ENCODE data around the gene PABPC1L.
"Not testable (repeated sequence)": the region's sequence is repeated elsewhere in the genome, so short reads cannot be mapped to it uniquely, and the experiment has no call there.

Gene PABPC1L

DNA sequence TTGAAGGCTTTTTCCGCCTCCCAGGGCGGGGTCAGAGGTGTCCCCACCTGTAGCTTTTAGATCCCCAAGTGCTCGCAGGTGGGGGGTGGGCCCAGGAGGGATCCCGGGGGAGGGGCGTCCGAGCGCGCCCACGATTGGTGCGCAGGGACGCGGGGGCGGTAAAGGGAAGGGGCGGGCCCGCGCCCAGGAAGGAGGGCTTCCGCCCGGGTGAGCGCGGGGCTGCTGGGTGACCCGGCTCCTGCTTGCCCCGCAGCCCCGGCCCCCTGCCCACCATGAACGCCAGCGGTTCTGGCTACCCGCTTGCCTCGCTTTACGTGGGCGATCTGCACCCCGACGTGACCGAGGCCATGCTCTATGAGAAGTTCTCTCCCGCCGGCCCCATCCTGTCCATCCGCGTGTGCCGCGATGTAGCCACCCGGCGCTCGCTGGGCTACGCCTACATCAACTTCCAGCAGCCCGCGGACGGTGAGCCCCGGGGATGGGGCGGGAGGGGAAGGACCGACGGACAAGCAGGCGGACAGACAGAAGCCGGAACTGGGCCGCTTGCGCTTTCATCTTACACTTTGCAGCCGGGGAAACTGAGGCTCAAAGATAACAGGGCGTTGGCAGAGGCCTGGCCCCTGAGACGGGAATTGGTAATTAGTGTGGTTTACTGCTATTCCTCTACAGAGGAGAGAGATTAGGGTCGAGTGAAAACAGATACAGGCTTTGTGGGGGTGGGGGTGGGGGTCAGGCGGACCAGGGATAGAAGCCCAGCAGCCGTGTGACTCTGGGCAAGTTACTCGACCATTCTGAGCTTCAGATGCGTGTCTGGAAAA, at the start of gene PABPC1L:
TSS of gene PABPC1L (plus strand) at position 189 of the 818 bp plus-strand sequence. CDS start at position 273, 84 bp downstream.
- peak; percentile 90 for DNase-seq (ENCODE audit: low spot score)

DNA sequence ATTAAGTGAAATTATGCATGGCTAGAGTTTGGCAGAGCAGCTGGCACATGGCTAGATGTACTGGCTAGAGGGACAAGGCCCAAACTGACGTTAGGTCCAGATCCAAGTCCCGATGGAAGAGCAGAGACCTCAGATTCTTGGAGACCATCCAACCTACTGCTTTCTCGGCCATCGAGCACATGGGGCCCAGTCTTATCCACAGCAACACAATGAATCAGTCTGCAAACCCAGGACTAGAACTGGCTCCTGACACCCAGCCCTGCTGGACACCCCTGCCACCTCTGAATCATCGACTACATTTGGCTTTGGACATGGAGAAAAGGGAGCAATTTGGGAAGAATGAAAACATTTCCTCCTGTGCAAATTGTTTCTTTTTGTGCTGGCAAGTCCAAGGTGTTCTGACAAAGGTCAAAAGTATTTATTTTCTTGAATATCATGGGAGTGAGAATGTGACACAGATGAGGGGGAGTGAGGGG, 48.3 kb upstream of the PABPC1L start:
- DNase-seq (ENCODE audit: low spot score): no peak

DNA sequence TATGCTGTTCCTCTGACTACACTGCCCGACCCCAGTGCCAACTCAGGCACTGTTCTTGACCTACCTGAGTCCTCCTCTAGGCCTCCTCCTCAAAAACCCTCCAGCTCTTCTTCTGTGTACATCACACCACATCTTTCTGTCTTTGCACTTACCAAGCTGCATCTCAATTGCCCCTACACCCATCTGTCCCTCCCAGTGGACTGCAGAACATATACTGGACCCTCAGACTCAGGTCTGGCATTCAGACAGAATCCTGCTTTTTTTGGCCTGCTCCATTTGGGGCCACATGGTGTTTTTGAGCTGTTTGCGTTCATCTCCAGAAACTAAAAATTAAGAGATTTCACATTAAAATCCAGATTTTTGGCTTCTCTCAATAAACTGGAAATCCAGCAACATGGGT, 47.6 kb upstream of the PABPC1L start:
- DNase-seq (ENCODE audit: low spot score): no peak

DNA sequence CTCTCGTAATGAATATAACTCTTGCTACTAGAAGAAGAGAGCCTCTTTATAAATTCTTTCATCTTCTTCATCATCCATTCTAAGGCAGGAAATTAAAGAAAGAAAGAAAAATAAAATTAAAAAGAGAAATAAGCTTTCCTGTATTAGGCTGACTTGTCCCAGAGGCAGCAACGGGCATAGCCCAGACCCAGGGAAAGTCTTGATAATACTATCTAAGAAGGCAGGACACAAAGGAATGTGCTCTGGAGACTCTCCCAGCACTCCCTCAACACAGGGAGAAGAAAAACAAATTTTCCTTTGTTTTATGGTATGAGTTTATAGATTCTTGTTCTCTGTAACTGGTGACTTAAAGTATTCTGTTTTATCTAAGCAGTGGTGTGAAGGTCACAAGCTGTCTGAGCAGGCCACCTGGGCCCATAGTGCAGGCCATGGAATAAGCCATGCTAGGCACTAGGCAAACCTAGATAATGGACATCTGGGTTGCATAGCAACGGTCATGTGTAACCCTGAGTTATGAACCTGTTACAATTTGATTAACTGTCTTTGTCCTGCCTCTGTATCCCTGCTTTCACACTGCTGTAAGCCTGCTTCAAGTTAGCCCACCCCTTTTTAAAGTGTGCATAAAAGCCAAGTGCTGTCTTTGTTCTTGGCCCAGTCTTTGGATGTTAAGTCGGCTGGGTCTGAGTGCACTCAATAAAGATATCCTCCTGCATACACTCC, 46.3 kb upstream of the PABPC1L start:
- not testable (repeated sequence) for DNase-seq (ENCODE audit: low spot score)

DNA sequence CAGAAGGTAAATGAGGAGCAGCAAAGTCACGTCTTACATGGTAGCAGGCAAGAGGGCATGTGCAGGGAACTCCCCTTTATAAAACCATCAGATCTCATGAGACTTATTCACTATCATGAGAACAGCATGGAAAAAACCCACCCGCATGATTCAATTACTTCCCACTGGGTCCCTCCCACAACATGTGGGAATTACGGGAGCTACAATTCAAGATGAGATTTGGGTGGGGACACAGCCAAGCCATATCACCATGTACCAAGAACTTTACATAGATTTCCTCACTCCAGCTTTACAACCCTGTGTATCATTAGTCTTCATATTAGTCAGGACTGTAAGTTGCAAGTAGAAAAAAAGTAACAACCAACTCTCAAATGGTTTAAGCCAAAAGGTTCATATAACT, 45.4 kb upstream of the PABPC1L start:
- not testable (repeated sequence) for DNase-seq (ENCODE audit: low spot score)

DNA sequence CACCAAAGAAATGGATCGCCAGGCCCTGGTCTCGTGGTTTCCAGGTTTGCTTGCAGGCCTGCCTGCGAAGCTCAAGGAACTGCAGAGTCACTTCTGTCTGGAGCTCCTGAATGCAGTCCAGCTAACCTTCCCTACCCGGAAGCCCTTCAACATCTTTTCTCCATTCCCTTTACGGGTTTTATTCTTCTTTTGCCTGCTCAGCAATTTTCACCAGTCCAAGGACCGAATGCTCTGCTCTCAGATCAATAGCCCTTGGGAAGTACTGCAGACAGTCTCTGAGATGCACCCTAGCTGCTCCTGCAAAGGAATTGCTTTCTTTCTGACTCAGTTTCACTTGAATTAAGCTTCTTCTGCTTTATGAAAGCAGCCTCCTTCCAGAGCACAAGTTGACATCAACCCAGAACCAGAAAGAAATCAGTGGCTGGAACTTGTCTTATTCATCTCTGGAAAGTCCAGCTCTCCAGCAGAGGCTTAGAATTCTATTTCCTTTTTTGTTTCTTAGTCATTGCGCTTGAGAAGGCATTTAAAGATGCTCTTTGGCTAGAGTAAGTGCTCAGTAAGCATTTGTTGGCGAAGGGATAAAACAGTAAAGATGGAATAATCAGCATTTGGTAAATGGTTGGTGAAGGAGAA, 43.0 kb upstream of the PABPC1L start:
- DNase-seq (ENCODE audit: low spot score): no peak

DNA sequence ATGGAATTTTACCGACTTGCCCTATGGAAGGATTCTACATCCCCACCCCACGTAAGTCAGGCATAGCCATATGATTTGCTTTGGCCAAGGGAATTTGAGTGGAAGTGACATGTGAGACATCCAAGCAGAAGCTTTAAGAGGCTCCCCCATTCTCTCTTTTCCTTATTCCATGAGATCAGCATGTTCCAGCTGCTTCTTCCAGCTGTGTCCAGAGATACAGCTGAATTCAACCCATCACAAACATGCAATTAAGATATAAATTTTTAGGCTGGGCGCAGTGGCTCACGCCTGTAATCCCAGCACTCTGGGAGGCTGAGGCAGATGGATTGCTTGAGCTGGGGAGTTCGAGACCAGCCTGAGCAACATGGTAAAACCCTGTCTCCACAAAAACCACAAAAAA, 40.4 kb upstream of the PABPC1L start:
- DNase-seq (ENCODE audit: low spot score): no peak

DNA sequence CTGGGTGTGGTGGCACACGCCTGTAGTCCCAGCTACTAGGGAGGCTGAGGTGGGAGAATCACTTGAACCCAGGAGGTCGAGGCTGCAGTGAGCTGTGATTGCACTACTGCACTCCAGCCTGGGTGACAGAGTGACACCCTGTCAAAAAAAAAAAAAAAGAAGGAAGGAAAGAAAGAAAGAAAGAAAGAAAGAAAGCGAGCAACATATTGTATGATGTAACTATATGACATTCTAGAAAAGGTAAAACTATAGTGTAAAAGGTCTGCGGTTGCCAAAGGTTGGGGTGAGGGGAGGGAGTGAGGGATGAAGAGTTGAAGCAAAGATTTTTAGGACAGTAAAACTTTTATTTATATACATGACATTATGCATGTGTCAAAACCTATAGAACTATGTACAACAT, 27.5 kb upstream of the PABPC1L start:
- not testable (repeated sequence) for DNase-seq (ENCODE audit: low spot score)

DNA sequence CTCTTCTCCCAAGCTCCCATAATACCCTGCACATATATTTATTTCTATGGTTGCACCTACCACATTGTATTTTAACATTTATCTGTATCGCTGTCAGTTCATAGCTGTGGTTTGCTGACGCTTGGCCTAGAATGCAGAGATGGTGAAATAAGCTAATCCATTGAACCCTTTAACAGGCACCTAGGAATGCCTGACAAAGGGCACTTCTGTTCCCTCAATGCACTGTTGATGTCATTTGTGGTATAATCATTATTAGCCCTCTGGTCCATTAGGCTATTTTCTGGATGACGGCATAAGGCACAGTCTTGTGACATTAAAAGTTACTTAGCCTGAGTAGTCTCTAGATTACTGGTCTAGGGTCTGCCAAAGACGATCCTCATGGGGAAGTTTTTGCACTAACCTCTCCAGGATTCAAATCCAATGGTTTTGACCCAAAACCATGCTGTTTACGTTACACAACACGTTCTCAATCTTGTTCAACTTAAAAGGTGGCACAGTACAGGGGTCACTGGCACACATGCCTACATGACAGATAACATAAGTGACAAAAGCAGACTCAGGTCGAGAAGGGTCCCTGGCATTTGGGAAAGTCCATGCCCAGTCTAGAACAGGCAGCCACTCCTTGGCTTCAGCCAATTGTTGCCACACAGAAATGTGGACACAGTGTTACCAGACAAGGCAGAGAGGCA, 26.5 kb upstream of the PABPC1L start:
- no peak for DNase-seq (ENCODE audit: low spot score)

DNA sequence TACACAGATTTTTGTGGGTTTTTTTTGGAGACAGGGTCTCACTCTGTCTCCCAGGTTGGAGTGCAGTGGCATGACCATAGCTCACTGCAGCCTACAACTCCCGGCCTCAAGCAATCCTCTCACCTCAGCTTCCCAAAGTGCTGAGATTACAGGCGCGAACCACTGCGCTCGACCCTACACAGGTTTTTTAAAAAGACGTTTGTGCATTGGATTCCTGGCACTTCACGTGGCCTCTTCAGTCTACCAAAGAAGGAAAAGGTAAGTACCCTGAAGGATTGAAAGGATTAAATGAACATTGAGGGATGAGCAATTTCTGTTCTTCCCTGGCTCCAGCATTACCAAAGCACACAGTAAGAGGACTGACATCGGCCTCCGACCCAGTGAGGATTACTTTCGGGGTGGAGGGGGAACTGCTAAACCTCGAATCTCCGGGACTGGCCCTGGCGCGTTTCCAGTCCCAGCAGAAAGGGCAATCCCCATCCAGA, 24.9 kb upstream of the PABPC1L start:
- no peak for DNase-seq (ENCODE audit: low spot score)

DNA sequence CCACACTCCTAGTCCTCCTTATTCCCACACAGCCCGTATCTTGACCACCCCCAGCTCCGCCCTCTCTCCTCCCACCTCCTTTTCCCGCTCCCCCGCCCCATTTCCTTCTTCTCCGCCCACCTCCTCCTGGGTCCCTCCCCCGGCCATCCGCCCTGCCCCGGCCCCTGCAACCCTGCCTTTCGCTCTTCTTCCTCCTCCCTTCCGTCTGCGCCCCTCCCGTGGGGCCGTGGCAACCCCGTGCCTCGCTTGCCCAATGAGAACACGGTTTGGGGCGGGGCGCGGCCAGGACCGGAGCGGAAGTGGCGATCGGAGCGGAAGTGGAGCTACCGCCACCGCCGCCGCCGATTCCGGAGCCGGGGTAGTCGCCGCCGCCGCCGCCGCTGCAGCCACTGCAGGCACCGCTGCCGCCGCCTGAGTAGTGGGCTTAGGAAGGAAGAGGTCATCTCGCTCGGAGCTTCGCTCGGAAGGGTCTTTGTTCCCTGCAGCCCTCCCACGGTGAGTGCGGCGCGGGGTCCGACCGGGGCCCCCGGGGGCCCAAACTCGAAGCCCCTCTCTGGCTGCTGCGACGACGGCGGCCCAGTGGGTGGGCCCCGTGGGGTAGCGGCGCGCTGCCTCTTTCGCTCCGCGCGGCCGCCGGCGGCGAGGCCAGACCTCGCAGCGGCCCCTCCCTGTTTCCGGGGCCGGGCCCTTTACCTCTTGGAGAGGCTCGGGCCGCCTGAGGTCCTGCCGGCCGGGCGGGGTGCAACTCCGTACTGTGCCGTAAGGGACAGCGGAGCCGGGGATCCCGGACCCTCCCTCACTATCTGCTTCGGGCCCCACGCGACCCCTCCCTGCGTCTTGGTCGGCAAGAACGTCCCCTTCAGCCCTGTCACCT, 24.2 kb upstream of the PABPC1L start, which contains the start of gene YWHAB:
TSS of gene YWHAB (plus strand) at position 314 of the 874 bp plus-strand sequence. CDS start 15,829 bp downstream, outside the sequence.
- peak; percentile 99 for DNase-seq (ENCODE audit: low spot score)

DNA sequence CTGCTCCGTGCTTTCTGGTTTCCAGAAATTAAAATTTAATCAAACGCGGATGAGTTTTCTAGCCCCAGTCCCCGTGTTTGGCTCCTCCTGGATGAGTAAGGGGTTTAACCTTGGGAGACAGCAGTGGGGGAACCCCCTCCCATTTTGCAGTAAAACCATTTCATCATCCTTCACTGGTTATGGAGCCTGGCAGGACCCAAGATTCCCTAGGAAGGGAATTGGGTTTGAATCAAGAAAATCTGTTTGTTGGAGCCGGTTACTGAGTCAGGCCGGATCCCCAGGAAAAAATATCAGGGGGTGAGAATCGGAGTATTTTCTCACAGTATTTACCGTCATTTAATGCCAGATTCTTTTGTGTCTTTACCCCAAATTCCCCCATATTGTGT, 23.6 kb upstream of the PABPC1L start:
- no peak for DNase-seq (ENCODE audit: low spot score)

DNA sequence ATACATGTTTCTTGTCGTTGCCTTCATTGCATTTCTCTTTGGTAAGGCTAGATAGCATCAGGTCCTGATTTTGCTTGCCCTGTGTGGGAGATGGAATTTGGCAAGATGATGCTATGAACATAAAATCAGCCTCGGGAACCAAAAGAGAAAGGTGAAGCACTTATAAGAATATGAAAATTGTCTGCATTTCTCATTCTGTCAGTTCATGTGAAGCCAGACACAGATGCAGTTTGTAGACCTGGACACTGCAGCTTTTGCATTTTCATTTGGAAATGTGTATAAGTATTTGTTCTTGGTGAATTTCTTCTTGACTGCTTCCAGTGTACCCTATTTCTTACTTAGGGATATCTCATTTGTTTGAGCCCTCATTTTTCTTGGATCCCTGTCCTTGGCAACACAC, 23.0 kb upstream of the PABPC1L start:
- DNase-seq (ENCODE audit: low spot score): no peak

DNA sequence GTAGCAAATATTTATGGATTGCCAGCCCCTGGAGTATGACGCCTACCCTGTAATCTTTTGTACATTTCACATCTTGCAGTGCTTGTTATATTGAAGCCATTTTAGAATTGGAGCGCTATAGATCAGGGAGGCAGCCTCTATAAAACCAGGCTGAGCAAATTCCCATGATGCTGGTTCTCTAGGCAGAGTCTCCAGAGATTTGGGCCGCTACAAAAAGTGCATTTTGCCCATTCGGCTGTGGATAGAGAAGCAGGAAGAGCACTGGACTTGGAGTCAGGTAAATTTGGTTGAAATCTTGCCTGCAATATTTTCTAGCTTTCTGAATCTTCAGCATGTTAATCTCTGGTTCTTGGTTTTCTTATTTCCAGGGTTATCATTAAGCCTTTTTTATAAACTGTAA, 22.4 kb upstream of the PABPC1L start:
- DNase-seq (ENCODE audit: low spot score): no peak

DNA sequence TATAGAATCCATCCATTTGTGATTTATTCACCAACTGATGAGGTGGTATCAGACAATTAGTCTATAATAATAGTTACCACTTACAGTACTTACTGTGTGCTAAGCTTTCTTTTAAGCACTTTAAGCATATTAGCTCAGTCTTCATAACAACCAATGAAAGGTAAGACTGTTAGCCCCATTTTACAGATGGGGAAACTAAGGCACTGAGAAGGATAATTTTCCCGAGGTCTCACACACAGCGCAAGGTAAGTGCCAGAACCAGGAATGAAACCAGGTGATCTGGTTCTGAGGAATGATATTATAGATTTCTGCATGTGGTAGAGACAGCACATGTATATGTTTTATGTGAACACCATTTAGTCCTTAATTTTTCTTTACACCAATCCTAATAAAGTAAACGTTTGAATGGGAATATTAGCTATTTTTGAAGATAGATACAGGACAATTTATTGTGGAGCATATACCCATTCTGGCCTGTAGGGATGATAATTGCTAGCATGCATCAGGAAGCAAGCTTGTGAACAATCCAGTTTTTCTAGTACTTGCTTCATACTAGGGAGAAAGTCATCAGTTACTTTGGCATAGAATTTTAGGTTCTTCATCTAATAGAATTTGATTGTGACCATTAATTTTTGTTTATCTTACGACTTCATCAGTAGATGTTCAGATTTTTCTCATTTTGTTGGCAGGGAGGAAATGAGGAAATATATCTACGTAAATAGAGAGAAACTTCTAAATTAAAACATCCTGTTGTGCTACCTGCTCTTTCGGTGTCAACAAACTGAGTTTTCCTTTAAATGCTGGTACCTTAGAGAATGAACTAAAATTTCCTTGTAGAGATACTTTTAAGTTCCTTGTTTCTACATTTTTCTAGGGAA, 21.4 kb upstream of the PABPC1L start:
- DNase-seq (ENCODE audit: low spot score): no peak

DNA sequence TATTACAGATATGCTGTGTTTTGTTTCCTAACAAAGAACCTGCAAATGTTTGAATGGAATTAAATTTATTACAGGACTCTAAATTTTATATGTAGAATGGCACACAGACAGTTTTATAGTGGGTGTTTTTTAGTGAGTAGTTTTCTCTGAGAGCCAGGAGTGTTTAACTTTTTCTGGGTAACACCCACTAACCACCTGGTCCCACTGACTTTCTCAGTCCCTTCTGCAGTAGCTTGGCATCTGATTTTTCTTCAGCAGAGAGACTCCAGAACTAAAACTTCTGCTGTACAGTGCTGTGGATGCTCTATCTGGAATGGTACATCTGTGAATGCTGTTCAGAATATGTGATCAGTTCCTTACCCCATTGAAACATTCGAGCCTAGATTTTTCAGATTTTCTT, 18.0 kb upstream of the PABPC1L start:
- DNase-seq (ENCODE audit: low spot score): no peak

DNA sequence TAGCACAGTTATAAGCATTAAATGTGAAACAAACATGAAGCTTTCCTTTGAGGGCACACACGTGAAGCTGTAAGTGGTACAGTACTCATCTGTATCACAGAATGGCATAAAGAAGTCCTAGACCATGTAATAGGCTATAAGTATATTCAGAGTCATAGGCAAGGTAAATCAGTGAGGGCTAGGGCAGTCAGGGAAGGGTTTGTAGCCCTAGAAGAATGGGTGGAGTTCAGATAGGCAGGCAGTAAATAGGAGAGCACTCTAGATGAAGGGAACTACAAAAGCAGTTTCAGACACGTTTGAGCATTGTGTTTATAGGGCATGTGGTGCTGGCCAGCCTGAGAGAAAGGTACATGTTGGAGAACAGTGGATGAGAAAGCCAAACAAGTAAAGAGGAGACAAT, 14.9 kb upstream of the PABPC1L start:
- no peak for DNase-seq (ENCODE audit: low spot score)

DNA sequence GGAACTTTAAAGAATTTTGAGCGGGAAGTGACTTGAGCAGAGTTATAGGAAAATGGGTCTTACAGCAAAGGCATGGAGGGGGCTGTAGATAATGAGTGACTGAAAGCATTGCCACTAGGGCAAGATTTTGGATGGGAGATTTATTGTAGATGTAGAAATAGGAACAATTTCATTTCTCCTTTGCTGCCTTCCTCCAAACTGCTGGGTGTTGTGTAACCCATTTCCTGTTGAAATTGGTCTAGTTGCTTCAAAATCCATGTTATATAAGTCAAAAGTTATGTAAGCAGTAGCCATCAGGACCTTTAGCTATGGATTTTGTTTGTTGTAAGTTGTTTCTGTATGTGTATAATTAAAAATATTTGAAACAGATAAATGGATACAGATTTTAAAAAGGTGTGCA, 13.3 kb upstream of the PABPC1L start:
- no peak for DNase-seq (ENCODE audit: low spot score)

DNA sequence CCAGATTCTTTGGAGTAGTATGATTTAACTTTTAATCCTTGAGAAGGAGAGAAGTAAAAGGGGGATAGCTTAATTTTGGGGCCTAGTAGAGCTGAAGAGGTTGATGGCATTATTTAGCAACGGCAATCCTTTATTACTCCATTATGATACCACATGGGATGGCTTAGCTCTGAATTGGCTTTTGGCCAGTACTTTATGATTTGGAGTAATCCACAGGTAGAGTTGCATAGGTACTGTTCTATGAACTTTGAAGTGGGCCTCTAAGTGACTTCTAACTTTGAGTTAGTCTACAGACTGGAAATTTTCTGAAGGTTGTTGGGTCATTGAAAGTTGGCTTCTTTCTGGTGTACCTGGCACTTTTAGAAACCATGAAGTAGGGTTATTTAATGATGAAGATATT, 12.7 kb upstream of the PABPC1L start:
- DNase-seq (ENCODE audit: low spot score): no peak

Data from SW480 (cell line).